Thyroid gland (tissue), 4 donors: ENCODE results near the gene RAB40B. TPM values are rescaled to one million over a fixed set of nuclear protein-coding genes. Genes with fewer than 3 reads are reported as not detected.

ENCODE experiments used
- DNase-seq, 2 donors: peaks; one replicate each; pipeline ENCODE4 v3.0.0-alpha.2; 2019
- H3K27ac ChIP-seq, 3 donors: fragments of 200-600 bp; sonication (generic); 1 replicate in 2 of 3; 2 replicates in 1 of 3; pipeline ENCODE4 v1.5.1; 2016 to 2019; ENCODE audit warnings: mild to moderate bottlenecking in 1 of 3, moderate library complexity in 1 of 3
- H3K27me3 ChIP-seq: fragments of 200-600 bp; sonication (generic); one replicate; pipeline ENCODE4 v1.5.1; 2019
- H3K36me3 ChIP-seq, 2 donors: fragments of 200-600 bp; sonication (generic); one replicate each; pipeline ENCODE4 v1.5.1; 2016 to 2019
- H3K4me1 ChIP-seq, 2 donors: fragments of 200-600 bp; sonication (generic); one replicate each; pipeline ENCODE4 v1.5.1; 2017 to 2019
- H3K4me3 ChIP-seq, 3 donors: fragments of 200-600 bp; sonication (generic); replicated peaks in 1 of 3; 1 replicate in 2 of 3; 2 replicates in 1 of 3; pipeline ENCODE4 v1.5.1; 2016; ENCODE audit warnings: mild to moderate bottlenecking in 1 of 3
- H3K9me3 ChIP-seq: fragments of 200-600 bp; sonication (generic); one replicate; pipeline ENCODE4 v1.5.1; 2017
- CTCF ChIP-seq, 6 experiments: fragments of 200-600 bp in 3 of 6; fragments of 450-650 bp in 3 of 6; sonication (generic) in 3 of 6; IDR thresholded peaks; one replicate each; pipeline ENCODE4 v1.5.1; 2016 to 2019; ENCODE audit warnings: antibody characterized with exemption in 6 of 6, mild to moderate bottlenecking in 2 of 6, inconsistent platforms in 1 of 6, moderate library complexity in 1 of 6
- POLR2A ChIP-seq, 2 donors: fragments of 450-650 bp; IDR thresholded peaks; one replicate each; pipeline ENCODE4 v1.6.1; 2017; ENCODE audit warnings: antibody characterized with exemption in 2 of 2, mild to moderate bottlenecking in 2 of 2, moderate library complexity in 1 of 2
- WGBS, 2 donors: methylation state at CpG; one replicate each; pipeline ENCODE4 v1.1.5; 2017; 5-methylcytosine and 5-hydroxymethylcytosine counted together
- intact Hi-C: fragments of 100-400 bp; cut with DNase I; formaldehyde crosslinking; loops from one replicate; pipeline ENCODE4 v1.15.1; 2023
- total RNA-seq, 4 donors: library from RNA; depleted of rRNA; stranded (reverse); fragments of >200 nt; gene quantifications; one replicate each; pipeline ENCODE4 v1.2.3, GENCODE V29; 2016

RAB40B gene
- total RNA-seq, 4 donors from 2014 or later = 6.2 to 19.3 (median 11.3) TPM

GRCh38 chr17:82661717-82662683 is 36.5 kb downstream of the RAB40B start:
- no peak for DNase-seq
- H3K9me3 ChIP-seq = no peaks in the 10 kb centered on the region
- TF ChIP-seq POLR2A (IDR thresholded peaks at IDR 0.05) (no peak), CTCF (IDR thresholded peaks at IDR 0.05) (no peak)
- no peaks in the 10 kb centered on the region for H3K36me3 ChIP-seq
- intact Hi-C loops = no loop called here
- H3K27me3 ChIP-seq = no peaks in the 10 kb centered on the region
- no peak overlapping the region for H3K4me3 ChIP-seq
- WGBS, 2 donors = 86 to 92% methylated on average over 23 to 29 of the region's 31 CpGs
- H3K4me1 ChIP-seq = no peaks in the 10 kb centered on the region
- no peak overlapping the region for H3K27ac ChIP-seq

GRCh38 chr17:82659886-82660285 is 38.6 kb downstream of the RAB40B start:
- no peak for DNase-seq
- H3K4me1 ChIP-seq = no peaks in the 10 kb centered on the region
- no peaks in the 10 kb centered on the region for H3K9me3 ChIP-seq
- H3K4me3 ChIP-seq = no peak overlapping the region
- intact Hi-C loops = no loop called here
- no peak overlapping the region for H3K27ac ChIP-seq
- no peaks in the 10 kb centered on the region for H3K27me3 ChIP-seq
- TF ChIP-seq POLR2A (IDR thresholded peaks at IDR 0.05) (no peak), CTCF (IDR thresholded peaks at IDR 0.05) (no peak)
- no peaks in the 10 kb centered on the region for H3K36me3 ChIP-seq
- 87 to 96% methylated on average over 10 to 11 of the region's 15 CpGs for WGBS, 2 donors

GRCh38 chr17:82658796-82659452 is 39.6 kb downstream of the RAB40B start:
- H3K9me3 ChIP-seq = no peaks in the 10 kb centered on the region
- H3K27ac ChIP-seq = no peak overlapping the region
- TF ChIP-seq CTCF (IDR thresholded peaks at IDR 0.05) (no peak), POLR2A (IDR thresholded peaks at IDR 0.05) (no peak)
- intact Hi-C loops = no loop called here
- WGBS, 2 donors = 93 to 97% methylated on average over 31 to 33 of the region's 36 CpGs
- no peaks in the 10 kb centered on the region for H3K4me1 ChIP-seq
- no peak overlapping the region for H3K4me3 ChIP-seq
- no peaks in the 10 kb centered on the region for H3K27me3 ChIP-seq
- no peak for DNase-seq
- H3K36me3 ChIP-seq = no peaks in the 10 kb centered on the region

- TF ChIP-seq POLR2A (IDR thresholded peaks at IDR 0.05) (no peak), CTCF (IDR thresholded peaks at IDR 0.05) (no peak)
- no peaks in the 10 kb centered on the region for H3K27me3 ChIP-seq
- no peak overlapping the region for H3K27ac ChIP-seq
- no peak for DNase-seq
- intact Hi-C loops = no loop called here
- no peaks in the 10 kb centered on the region for H3K4me1 ChIP-seq
- H3K4me3 ChIP-seq = no peak overlapping the region
- no peaks in the 10 kb centered on the region for H3K9me3 ChIP-seq
- 99 to 100% methylated on average over 6 to 14 of the region's 23 CpGs for WGBS, 2 donors
- H3K36me3 ChIP-seq = no peaks in the 10 kb centered on the region
Measured at GRCh38 chr17:82658331-82658730, 40.2 kb downstream of the RAB40B start.

GRCh38 chr17:82657926-82658325 is 40.6 kb downstream of the RAB40B start:
- DNase-seq = no peak
- Histone ChIP-seq H3K27ac (no peak overlapping the region), H3K27me3 (no peaks in the 10 kb centered on the region), H3K4me3 (no peak overlapping the region), H3K9me3 (no peaks in the 10 kb centered on the region), H3K36me3 (no peaks in the 10 kb centered on the region), H3K4me1 (no peaks in the 10 kb centered on the region)
- 95 to 99% methylated on average over 10 to 19 of the region's 19 CpGs for WGBS, 2 donors
- no peak for TF ChIP-seq CTCF (IDR thresholded peaks at IDR 0.05)
- no peak for TF ChIP-seq POLR2A (IDR thresholded peaks at IDR 0.05)
- intact Hi-C loops = no loop called here
